ENCODE data around the gene SLC18B1.

The SLC18B1 gene

GRCh38 chr6:132725471-132725870, 73.0 kb downstream of the SLC18B1 start:
- DNase-seq (ENCODE audit: low read depth in 2 of 2) = no peak
- H3K4me3 ChIP-seq (replicated peaks in 1 of 2; ENCODE audit: low read depth in 2 of 2, low read length in 2 of 2) = no peak overlapping the region
- TF ChIP-seq CTCF (IDR thresholded peaks at IDR 0.05; ENCODE audit: low read depth, low read length) = no peak

GRCh38 chr6:132719736-132720448, 78.5 kb downstream of the SLC18B1 start:
- no peak for TF ChIP-seq CTCF (IDR thresholded peaks at IDR 0.05; ENCODE audit: low read depth, low read length)
- DNase-seq (ENCODE audit: low read depth in 2 of 2) = no peak
- no peak overlapping the region for H3K4me3 ChIP-seq (replicated peaks in 1 of 2; ENCODE audit: low read depth in 2 of 2, low read length in 2 of 2)

All from cardiac fibroblast (primary cell).